GM19193 (cell line): ENCODE measurements around the gene SLC9C1.

Experiments used
- POLR2A ChIP-seq: IDR thresholded peaks from 4 replicates; pipeline ENCODE4 v1.6.1; 2011; ENCODE audit not compliant: insufficient read depth, insufficient read length; ENCODE audit errors: extremely low read depth

SLC9C1 gene

GRCh38 chr3:112320691-112321090 lies 26.7 kb upstream of the SLC9C1 start:
- TF ChIP-seq POLR2A: no peak

DNA sequence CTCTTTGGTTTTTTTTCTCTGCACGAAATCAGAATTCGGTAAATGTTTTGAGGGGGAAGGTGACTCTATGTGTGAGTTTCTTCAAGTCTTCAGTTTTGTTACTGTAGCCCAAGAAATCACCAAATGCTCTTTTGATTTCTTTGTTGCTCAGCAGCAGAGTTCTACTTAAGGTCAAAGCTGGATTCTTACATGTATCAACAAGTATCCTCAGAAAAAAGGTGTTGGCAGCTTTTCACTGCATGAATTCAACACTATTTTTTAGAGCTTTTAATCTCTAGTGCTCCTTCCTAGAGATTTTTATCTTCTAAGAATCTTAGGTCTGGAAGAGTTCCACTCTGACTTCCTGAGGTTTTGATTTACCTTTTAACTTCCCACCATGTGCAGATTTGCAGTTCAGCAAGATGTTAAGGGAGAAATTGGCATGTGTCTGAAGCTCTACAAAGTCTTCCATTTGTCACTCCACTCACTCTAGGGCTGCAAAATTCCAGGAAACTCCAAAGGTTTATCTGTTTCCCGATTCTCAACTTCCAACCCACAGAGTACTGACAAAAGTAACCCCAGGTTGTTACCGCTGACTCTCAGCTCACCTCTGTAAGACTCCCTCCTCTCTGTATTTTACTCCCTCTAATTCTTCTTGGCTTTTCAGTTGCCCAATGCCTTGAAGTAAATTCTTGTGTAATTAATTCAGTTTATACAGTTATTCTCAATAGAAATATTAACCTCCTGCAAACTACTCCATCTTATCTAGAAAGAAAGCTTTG lies 25.7 kb upstream of the SLC9C1 start:
- no peak for TF ChIP-seq POLR2A

- TF ChIP-seq POLR2A: no peak
Measured at GRCh38 chr3:112315791-112316190, 21.8 kb upstream of the SLC9C1 start.

- TF ChIP-seq POLR2A: no peak
Measured at GRCh38 chr3:112314649-112315048, 20.6 kb upstream of the SLC9C1 start.

DNA sequence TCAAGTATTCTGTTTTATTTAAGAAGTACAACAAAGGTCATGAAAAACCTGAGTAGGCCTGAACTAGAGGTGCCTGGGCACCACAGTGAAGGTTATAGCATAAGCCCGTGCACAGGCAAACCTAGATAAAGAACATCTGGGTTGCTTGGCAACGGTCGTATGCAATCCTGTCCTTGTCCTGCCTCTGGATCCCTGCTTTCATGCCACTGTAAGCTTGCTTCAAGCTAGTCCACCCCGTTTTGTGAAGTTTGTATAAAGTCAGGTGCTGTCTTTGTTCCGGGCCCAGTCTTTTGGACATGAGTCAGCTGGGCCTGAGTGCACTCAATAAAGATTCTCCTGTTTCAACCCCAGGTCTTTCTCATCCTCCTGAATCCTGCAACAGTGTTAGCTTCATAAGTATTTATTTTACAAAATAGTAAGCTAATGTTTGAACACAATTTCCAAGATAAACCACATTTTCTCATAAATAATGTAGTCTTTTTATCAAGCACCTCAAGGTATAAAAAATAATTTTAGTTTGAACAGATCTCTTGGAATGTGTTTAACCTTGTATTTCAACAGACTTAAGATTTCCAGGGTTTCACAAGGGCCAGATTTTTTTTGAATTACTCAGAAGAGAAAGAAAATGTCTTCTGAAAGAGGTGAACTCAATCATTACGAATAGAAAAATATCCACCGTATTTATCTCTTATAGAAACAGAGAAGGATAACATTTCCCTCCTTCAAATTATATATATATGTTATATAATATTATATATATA lies 14.3 kb upstream of the SLC9C1 start:
- TF ChIP-seq POLR2A: no peak

DNA sequence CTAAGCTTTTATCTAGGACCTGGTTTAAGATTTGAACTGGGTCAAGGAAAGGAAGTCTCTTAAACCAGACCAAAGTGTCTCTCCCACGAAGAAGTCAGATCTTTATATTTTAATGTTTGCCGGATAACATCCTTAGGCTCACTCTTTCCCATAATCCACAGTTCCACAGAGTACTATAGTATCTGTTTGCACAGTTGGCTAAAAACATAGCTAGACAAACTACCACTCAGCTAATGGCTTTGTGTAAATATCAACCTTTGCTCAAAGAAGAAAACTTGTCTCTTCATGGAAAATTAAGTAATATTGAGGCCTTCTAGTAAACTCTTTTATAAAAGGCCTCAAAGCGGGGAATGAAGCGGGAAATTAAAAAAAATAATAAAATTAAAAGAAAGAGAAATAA lies 13.5 kb upstream of the SLC9C1 start:
- no peak for TF ChIP-seq POLR2A

- no peak for TF ChIP-seq POLR2A
Measured at GRCh38 chr3:112306825-112307224, 12.8 kb upstream of the SLC9C1 start.

- no peak for TF ChIP-seq POLR2A
Measured at GRCh38 chr3:112304611-112305010, 10.6 kb upstream of the SLC9C1 start.

DNA sequence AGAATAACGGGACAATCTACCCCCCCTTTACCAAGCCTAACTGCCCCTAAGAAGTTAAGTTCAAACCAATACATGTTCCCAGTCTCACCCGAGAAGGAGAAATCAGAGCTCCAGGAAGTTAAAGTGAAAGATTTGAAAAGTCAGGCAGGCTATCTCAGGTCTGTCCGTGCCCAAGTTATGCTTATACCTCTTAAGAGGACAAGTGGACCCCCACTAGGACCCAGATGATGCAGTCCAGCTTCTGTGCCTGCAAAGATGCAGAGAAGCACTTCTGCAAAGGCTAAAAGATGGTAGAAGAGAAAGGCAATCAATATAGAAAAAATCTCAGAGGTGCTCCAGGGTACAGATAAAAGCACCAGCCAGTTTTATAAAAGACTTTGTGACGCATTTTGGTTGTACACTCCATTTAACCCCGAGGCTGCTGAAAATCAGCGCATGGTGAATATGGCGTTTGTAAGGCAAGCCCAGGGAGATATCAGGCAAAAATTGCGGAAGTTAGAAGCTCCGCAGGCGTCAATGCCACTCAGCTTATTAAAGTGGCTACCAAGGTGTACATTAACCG lies 9.8 kb upstream of the SLC9C1 start:
- no peak for TF ChIP-seq POLR2A

- TF ChIP-seq POLR2A: no peak
Measured at GRCh38 chr3:112302881-112303763, 9.1 kb upstream of the SLC9C1 start.

DNA sequence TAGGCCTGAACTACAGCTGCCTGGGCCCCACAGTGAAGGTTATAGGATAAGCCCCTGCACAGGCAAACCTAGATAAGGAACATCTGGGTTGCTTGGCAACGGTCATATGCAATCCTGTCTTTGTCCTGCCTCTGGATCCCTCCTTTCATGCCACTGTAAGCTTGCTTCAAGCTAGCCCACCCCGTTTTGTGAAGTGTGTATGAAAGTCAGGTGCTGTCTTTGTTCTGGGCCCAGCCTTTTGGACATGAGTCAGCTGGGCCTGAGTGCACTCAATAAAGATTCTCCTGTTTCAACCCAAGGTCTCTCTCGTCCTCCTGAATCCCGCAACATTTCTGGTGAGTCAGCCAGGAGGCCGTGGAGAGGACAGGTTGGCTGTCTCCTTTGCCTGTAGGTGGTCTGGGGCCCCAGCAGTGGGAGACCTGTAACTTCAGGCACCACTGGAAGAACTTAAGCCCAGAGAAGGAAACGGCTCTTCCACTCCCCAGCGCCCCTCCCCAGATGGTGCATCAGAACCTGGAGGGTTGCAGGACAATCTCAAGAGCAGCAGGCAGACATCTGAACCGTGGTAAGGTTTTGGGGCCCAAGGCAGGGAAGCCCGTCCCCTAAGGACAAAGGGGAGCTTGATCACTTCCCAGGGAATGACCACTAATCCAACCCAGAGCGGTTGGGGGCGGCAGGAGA lies 8.3 kb upstream of the SLC9C1 start:
- TF ChIP-seq POLR2A: no peak

- no peak for TF ChIP-seq POLR2A
Measured at GRCh38 chr3:112298781-112299180, 4.8 kb upstream of the SLC9C1 start.

- no peak for TF ChIP-seq POLR2A
Measured at GRCh38 chr3:112297714-112298113, 3.7 kb upstream of the SLC9C1 start.

- TF ChIP-seq POLR2A: no peak
Measured at GRCh38 chr3:112289011-112289410, 5.0 kb downstream of the SLC9C1 start.
